LNCAP (cell line): ENCODE data around the gene SLC38A8.

Experiments used
- TF ChIP-seq, protein P1 (sequence below): fragments of 450-650 bp; IDR thresholded peaks from 2 replicates; pipeline ENCODE4 v1.5.1; 2017; ENCODE audit warnings: mild to moderate bottlenecking

SLC38A8 gene

DNA sequence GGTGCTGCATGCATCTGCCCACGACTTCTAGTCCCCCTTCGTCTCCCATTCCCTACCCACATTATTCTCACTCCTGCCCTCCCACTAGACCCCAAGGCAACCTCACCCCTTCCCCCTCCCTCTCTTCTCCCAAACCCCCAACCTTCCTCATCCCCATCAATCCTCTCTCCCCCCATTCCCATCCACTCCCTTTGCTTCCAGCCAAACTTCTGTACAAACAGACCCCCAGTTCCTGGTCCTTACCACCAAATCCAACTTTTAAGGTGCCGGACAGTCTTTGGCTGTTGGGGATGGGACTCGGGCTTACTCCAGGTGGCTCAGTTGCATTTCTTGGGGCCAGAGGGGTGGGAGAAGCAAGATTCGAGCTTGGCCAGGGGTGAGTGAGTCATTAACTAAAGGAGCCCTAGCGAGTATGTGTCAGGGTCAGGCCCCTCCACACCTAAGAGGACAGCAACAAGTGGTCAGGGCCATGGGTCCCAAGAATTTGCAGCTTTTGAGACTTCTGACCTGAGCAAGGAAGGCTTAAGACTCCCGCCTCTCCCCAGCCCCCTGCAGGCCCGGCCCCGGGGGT lies at the start of gene SLC38A8:
Gene SLC38A8 (minus strand): TSS at position 488 of the 571 bp plus-strand sequence. CDS start 638 bp downstream, outside the sequence.
- TF ChIP-seq, protein P1, sequence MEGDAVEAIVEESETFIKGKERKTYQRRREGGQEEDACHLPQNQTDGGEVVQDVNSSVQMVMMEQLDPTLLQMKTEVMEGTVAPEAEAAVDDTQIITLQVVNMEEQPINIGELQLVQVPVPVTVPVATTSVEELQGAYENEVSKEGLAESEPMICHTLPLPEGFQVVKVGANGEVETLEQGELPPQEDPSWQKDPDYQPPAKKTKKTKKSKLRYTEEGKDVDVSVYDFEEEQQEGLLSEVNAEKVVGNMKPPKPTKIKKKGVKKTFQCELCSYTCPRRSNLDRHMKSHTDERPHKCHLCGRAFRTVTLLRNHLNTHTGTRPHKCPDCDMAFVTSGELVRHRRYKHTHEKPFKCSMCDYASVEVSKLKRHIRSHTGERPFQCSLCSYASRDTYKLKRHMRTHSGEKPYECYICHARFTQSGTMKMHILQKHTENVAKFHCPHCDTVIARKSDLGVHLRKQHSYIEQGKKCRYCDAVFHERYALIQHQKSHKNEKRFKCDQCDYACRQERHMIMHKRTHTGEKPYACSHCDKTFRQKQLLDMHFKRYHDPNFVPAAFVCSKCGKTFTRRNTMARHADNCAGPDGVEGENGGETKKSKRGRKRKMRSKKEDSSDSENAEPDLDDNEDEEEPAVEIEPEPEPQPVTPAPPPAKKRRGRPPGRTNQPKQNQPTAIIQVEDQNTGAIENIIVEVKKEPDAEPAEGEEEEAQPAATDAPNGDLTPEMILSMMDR = no peak

DNA sequence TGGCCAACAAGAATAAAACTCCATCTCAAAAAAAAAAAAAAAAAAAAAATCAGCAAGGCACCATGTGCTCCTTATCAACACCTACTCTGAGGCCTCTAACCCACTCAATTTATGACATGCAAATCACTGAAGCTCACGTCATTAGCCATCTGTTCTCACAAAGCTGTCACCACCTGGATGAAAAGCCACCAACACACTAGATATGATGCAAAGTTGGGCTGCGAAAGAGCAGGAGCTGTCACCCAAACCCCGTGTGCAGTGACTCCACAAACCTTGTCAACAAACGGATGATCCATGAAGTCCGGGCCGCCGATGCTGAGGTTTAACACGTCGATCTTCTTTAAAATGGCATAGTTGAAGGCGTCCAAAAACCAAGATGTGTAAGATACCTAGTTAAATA lies 48.9 kb upstream of the SLC38A8 start:
- TF ChIP-seq, protein P1 = no peak

DNA sequence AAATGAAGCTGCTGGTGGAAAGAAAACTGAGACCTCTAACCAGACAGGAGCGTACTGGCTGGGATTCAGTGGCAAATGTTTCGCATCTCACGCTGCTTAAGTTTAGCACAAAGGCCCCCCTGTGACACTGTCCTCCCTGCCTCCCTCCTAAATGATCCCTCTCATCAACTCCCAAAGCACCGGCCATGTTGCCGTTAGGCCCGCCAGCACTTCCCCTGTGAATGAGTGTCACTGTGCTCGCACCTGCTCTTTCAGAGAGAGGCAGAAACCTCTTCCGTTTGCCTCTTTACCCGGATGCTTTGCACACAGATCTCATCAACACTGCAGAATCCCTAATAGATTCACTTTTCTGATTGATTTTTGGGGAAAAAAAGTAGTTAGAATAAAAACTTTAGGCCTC lies 47.6 kb upstream of the SLC38A8 start:
- TF ChIP-seq, protein P1 = no peak

DNA sequence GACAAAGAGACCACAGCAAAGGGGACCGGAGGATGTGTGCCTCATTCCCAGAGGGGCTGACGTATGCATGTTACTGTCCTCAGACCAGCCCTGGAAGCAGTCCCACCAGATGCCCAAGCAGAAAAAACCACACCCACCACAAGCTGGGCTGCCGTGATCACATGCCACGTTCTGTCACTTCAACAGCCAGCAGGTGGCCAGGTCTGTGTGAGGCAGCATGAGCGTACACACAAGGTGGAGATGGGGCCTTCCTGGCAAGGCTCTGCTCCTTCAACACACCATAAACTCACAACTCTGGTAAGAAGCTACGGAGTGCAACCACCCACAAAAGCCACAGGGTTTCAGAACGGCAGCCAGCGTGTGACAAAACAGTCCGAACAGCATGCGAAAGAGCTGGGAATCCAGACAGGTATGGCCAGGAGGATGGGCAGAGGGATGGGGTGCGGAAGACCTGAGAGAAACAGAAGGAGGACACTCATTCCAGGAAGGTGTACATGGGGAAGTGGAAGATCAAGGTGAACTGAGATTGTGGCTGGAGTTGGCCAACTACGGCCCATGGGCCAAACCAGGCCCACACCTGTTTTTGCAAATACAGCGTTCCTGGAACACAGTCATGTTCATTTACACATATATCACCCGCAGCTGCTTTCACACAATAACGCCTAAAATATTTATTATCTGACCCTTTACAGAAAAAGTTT lies 46.2 kb upstream of the SLC38A8 start:
- TF ChIP-seq, protein P1 = no peak

DNA sequence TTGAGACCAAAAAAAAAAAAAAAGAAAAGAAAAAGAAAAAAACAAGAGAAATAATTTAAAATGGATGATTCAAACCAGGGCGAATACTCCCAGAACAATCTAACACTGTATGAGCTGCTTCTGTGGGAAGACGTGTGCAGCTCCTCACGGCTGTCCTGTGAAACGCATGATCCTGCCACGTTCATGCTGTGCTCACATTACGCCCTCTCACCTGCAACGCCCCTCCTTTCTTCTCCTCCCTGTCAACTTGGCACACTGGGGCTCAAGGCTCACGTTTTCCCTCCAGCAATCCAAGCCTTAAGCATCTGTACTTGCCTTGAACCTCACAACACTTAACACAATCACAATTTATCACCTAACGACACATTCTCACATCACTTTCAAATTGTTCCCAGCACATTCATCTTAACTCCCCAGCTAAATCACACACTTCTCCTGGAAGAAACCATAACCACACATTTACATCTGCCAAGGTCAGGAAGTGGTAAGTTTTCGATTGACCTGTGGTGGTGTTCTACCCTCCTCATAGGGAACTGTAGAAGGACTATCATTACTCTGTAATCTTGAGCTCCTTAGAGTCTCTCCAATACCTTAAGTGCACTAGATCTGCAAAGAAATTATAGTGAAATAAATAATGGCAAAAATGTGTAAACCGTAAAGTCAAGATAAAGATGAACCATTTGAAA lies 45.0 kb upstream of the SLC38A8 start:
- TF ChIP-seq, protein P1 = no peak

DNA sequence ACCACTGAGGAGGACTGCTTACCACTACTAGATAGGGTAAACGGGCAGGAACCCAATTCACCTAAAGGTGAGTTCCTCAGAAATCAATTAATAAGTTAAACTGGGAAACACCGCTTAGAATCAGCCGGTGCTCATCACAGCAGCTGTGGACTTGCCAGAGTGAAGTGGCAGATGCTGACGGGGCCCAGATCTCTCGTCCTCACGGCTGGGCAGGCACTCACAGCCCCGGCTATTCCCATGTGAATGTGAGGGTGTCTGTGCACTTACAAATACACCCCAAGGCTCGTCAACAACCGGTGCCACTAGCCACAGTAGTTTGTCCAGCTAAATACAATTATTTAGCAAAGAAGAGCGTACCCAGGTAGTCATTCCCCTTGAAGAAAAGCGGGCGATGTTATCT lies 44.4 kb upstream of the SLC38A8 start:
- TF ChIP-seq, protein P1 = no peak

DNA sequence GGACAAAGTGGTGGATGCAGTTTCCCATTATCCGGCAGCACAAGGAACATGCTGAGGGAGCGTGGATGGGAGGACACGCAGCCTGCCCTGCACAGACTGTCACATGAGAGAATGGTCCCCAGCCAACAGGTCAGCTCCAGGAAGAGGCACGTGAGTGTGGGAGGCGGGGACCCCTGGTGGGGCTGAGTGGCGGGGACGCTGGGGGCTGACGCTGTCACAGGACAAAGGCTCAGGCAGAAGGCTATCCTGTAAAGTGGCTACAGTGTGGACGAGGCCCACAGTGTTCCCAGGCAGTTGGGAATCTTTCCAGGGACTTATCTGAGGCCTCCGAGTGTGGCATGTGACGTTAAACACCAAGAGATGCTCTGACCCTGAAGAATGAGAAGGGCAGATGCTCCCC lies 43.7 kb upstream of the SLC38A8 start:
- TF ChIP-seq, protein P1 = no peak
